GM18499 (cell line): Measurements from ENCODE around the gene PRKAR1B.

Source experiments
- ATAC-seq: cut with Tn5 transposase; IDR thresholded peaks from one replicate; pipeline ENCODE4 v1.9.1; 2021; ENCODE audit warnings: moderate number of reproducible peaks; ENCODE audit not compliant: insufficient read depth, unreplicated experiment

Gene PRKAR1B

GRCh38 chr7:727104-727805 is at the start of gene PRKAR1B:
Gene PRKAR1B, minus strand, starts transcription at chr7:727281. Its CDS starts 15,776 bp downstream, at chr7:711505.
- no peak for ATAC-seq

- ATAC-seq, result no peak
Measured at GRCh38 chr7:776381-776780, 49.3 kb upstream of the PRKAR1B start.

- ATAC-seq, result no peak
Measured at GRCh38 chr7:774161-775109, 47.4 kb upstream of the PRKAR1B start.

- no peak for ATAC-seq
Measured at GRCh38 chr7:773622-773915, 46.5 kb upstream of the PRKAR1B start.

- ATAC-seq, result no peak
Measured at GRCh38 chr7:772861-773621, 46.0 kb upstream of the PRKAR1B start.

GRCh38 chr7:772392-772791 is 45.3 kb upstream of the PRKAR1B start:
- ATAC-seq, result no peak

GRCh38 chr7:772005-772294 is 44.9 kb upstream of the PRKAR1B start:
- no peak for ATAC-seq

- no peak for ATAC-seq
Measured at GRCh38 chr7:771234-772004, 44.3 kb upstream of the PRKAR1B start.

GRCh38 chr7:770741-771166 is 43.7 kb upstream of the PRKAR1B start:
- no peak for ATAC-seq

- ATAC-seq, result no peak
Measured at GRCh38 chr7:770336-770735, 43.3 kb upstream of the PRKAR1B start.

GRCh38 chr7:768881-769504 is 41.9 kb upstream of the PRKAR1B start:
- ATAC-seq, result no peak

- no peak for ATAC-seq
Measured at GRCh38 chr7:767941-768731, 41.1 kb upstream of the PRKAR1B start.

GRCh38 chr7:767580-767940 is 40.5 kb upstream of the PRKAR1B start:
- no peak for ATAC-seq

GRCh38 chr7:765383-765782 is 38.3 kb upstream of the PRKAR1B start:
- ATAC-seq, result no peak

- ATAC-seq, result no peak
Measured at GRCh38 chr7:763762-764161, 36.7 kb upstream of the PRKAR1B start.

GRCh38 chr7:762885-763284 is 35.8 kb upstream of the PRKAR1B start:
- ATAC-seq, result no peak

- no peak for ATAC-seq
Measured at GRCh38 chr7:761631-762030, 34.5 kb upstream of the PRKAR1B start.

GRCh38 chr7:761101-761500 is 34.0 kb upstream of the PRKAR1B start:
- no peak for ATAC-seq

- ATAC-seq, result no peak
Measured at GRCh38 chr7:760006-760405, 32.9 kb upstream of the PRKAR1B start.
